Activated CD8-positive, alpha-beta T cell treated with anti-CD3 and anti-CD28 coated beads for 36 hours (primary cell): ENCODE data around the gene S1PR3. TPM values are rescaled to one million over a fixed set of nuclear protein-coding genes. Genes with fewer than 3 reads are reported as not detected.

Experiments used
- ATAC-seq: fragments of 200-7000 bp; cut with Tn5 transposase; one replicate; pipeline ENCODE4 v1.10.0; 2021; ENCODE audit warnings: mild to moderate bottlenecking, moderate library complexity
- CTCF ChIA-PET: fragments of 350-600 bp; sonication (Branson Sonifier 250); formaldehyde crosslinking; loops from one replicate; lab custom pipeline; 2021; ENCODE audit warnings: antibody characterized with exemption; lab: Charles Lee
- POLR2A ChIA-PET: fragments of 350-600 bp; sonication (Branson Sonifier 250); formaldehyde crosslinking; loops from one replicate; lab custom pipeline; 2021; ENCODE audit warnings: antibody characterized with exemption; lab: Charles Lee
- DNase-seq: peaks from one replicate; pipeline ENCODE4 v3.0.0-alpha.2; 2020
- H3K27ac Mint-ChIP-seq: one replicate; pipeline ENCODE4 v1.8.0; 2021; ENCODE audit warnings: mild to moderate bottlenecking, mixed read lengths
- H3K27me3 Mint-ChIP-seq: one replicate; pipeline ENCODE4 v1.8.0; 2021; ENCODE audit warnings: mixed read lengths
- H3K36me3 Mint-ChIP-seq: one replicate; pipeline ENCODE4 v1.8.0; 2021; ENCODE audit warnings: low read depth, mixed read lengths
- H3K4me1 Mint-ChIP-seq: one replicate; pipeline ENCODE4 v1.8.0; 2021; ENCODE audit warnings: low read depth, mixed read lengths
- H3K4me3 Mint-ChIP-seq: one replicate; pipeline ENCODE4 v1.8.0; 2021; ENCODE audit warnings: mild to moderate bottlenecking, moderate library complexity, mixed read lengths
- H3K9me3 Mint-ChIP-seq: one replicate; pipeline ENCODE4 v1.8.0; 2021; ENCODE audit warnings: mixed read lengths
- intact Hi-C: fragments of 100-400 bp; cut with micrococcal nuclease; formaldehyde crosslinking; loops from one replicate; pipeline ENCODE4 v1.10.0; 2022
- total RNA-seq, 2 experiments: library from RNA; stranded (reverse); gene quantifications; one replicate each; pipeline ENCODE4 v1.2.3, GENCODE V29; 2021
- TF ChIP-seq, protein P1 (sequence below): fragments of 200-600 bp; IDR thresholded peaks from one replicate; pipeline ENCODE4 v1.8.0; 2022; ENCODE audit warnings: antibody characterized with exemption, mild to moderate bottlenecking

S1PR3 gene
- total RNA-seq, 2 experiments from 2014 or later, result 0.36 to 0.58 TPM

- no peak for DNase-seq
- Mint-ChIP-seq H3K36me3 (no peaks in the 10 kb centered on the region), H3K9me3 (no peaks in the 10 kb centered on the region), H3K4me3 (no peak overlapping the region), H3K27ac (no peak overlapping the region), H3K4me1 (no peaks in the 10 kb centered on the region), H3K27me3 (peaks cover 2% of the 10 kb centered on the region)
- intact Hi-C loops, result no loop called here
- TF ChIP-seq, protein P1, sequence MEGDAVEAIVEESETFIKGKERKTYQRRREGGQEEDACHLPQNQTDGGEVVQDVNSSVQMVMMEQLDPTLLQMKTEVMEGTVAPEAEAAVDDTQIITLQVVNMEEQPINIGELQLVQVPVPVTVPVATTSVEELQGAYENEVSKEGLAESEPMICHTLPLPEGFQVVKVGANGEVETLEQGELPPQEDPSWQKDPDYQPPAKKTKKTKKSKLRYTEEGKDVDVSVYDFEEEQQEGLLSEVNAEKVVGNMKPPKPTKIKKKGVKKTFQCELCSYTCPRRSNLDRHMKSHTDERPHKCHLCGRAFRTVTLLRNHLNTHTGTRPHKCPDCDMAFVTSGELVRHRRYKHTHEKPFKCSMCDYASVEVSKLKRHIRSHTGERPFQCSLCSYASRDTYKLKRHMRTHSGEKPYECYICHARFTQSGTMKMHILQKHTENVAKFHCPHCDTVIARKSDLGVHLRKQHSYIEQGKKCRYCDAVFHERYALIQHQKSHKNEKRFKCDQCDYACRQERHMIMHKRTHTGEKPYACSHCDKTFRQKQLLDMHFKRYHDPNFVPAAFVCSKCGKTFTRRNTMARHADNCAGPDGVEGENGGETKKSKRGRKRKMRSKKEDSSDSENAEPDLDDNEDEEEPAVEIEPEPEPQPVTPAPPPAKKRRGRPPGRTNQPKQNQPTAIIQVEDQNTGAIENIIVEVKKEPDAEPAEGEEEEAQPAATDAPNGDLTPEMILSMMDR, result no peak
- ATAC-seq, result no peak
- ChIA-PET POLR2A (no interaction called here), CTCF (no interaction called here)
These were observed 30.0 kb downstream of the S1PR3 start for GRCh38 chr9:89021154-89021803.

- Mint-ChIP-seq H3K27me3 (peaks cover 2% of the 10 kb centered on the region), H3K4me1 (no peaks in the 10 kb centered on the region), H3K27ac (no peak overlapping the region), H3K4me3 (no peak overlapping the region), H3K36me3 (no peaks in the 10 kb centered on the region), H3K9me3 (no peaks in the 10 kb centered on the region)
- no peak for ATAC-seq
- DNase-seq, result no peak
- intact Hi-C loops, result no loop called here
- ChIA-PET POLR2A (no interaction called here), CTCF (no interaction called here)
- TF ChIP-seq, protein P1, result no peak
These were observed 30.9 kb downstream of the S1PR3 start for GRCh38 chr9:89022001-89022759.

GRCh38 chr9:89022902-89023301 is 31.6 kb downstream of the S1PR3 start:
- TF ChIP-seq, protein P1, result no peak
- DNase-seq (no peak), ATAC-seq (no peak)
- intact Hi-C loops, result no loop called here
- ChIA-PET POLR2A (no interaction called here), CTCF (no interaction called here)
- no peaks in the 10 kb centered on the region for H3K9me3 Mint-ChIP-seq
- no peak overlapping the region for H3K4me3 Mint-ChIP-seq
- no peaks in the 10 kb centered on the region for H3K36me3 Mint-ChIP-seq
- H3K4me1 Mint-ChIP-seq, result no peaks in the 10 kb centered on the region
- peaks cover 2% of the 10 kb centered on the region for H3K27me3 Mint-ChIP-seq
- H3K27ac Mint-ChIP-seq, result no peak overlapping the region

DNA sequence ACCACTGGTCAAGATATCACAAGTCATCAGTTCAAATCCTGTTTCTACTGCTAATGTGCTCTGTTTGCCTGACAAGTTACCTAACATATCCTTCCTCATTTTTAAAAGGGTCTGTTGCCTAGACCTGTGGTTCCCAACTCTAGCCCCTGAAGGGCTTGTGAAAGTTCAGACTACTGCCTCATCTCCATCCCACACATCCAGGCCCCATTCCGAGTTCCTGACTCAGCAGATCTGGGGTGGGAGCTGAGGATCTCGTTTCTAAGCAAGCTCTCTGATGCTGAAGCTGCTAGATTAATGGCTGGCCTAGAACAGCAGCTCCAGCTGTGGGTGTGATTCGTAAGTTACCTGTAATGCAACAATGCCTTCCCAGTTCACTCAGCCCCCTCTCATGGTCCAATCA is 32.5 kb downstream of the S1PR3 start:
- ATAC-seq (no peak), DNase-seq (no peak)
- ChIA-PET POLR2A (no interaction called here), CTCF (no interaction called here)
- TF ChIP-seq, protein P1, result no peak
- intact Hi-C loops, result no loop called here
- H3K9me3 Mint-ChIP-seq, result no peaks in the 10 kb centered on the region
- peaks cover 5% of the 10 kb centered on the region for H3K27me3 Mint-ChIP-seq
- no peak overlapping the region for H3K4me3 Mint-ChIP-seq
- H3K36me3 Mint-ChIP-seq, result no peaks in the 10 kb centered on the region
- no peak overlapping the region for H3K27ac Mint-ChIP-seq
- no peaks in the 10 kb centered on the region for H3K4me1 Mint-ChIP-seq

DNA sequence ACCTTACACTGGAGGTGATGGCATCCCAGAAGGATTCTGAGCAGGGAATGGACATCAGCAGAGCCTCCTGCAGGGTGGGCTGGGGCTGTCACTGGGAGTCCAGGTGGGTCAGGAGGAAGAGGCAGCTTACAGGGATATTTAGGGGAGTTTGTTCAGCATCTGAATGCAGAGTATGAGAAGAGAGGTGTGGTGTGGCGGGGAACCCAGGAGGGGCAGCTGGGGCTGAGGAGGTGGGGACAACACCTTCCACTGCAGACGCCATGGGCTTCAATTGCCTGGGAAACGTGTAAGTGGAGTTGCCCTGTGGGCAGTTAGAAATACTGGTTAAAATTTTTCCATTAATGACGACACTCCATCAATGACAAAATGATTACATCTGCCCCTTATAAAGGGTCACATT is 33.5 kb downstream of the S1PR3 start:
- H3K4me3 Mint-ChIP-seq, result no peak overlapping the region
- peaks cover 3% of the 10 kb centered on the region for H3K9me3 Mint-ChIP-seq
- POLR2A ChIA-PET, result no interaction called here
- H3K36me3 Mint-ChIP-seq, result no peaks in the 10 kb centered on the region
- intact Hi-C loops, result no loop called here
- peaks cover 5% of the 10 kb centered on the region for H3K27me3 Mint-ChIP-seq
- no peak overlapping the region for H3K27ac Mint-ChIP-seq
- DNase-seq (no peak), ATAC-seq (no peak)
- CTCF ChIA-PET, result no interaction called here
- TF ChIP-seq, protein P1, result no peak
- H3K4me1 Mint-ChIP-seq, result no peaks in the 10 kb centered on the region
